Stimulated activated CD4-positive, alpha-beta T cell treated with anti-CD3 and anti-CD28 coated beads, Interleukin-12 subunit alpha, Interleukin-12 subunit beta, amount 100 ng/mL, for 24 hours (primary cell): ENCODE data around the gene DNASE1L1.

Experiments used
- DNase-seq, 2 experiments: peaks; one replicate each; pipeline ENCODE4 v3.0.0-alpha.2; 2020; ENCODE audit warnings: low read depth in 2 of 2

DNASE1L1 gene

GRCh38 chrX:154367474-154368308 is 41.4 kb downstream of the DNASE1L1 start:
- DNase-seq: no peak

- DNase-seq: no peak
These were observed 42.4 kb downstream of the DNASE1L1 start for GRCh38 chrX:154366666-154367055.

GRCh38 chrX:154365997-154366665 is 42.9 kb downstream of the DNASE1L1 start:
- no peak for DNase-seq

GRCh38 chrX:154365052-154365600 is 43.9 kb downstream of the DNASE1L1 start:
- DNase-seq: no peak

GRCh38 chrX:154363706-154364439 is 45.2 kb downstream of the DNASE1L1 start:
- DNase-seq: no peak

GRCh38 chrX:154362085-154362742 is 46.8 kb downstream of the DNASE1L1 start:
- DNase-seq: no peak

GRCh38 chrX:154360155-154360713 is 48.8 kb downstream of the DNASE1L1 start:
- DNase-seq: no peak

- no peak for DNase-seq
These were observed 49.5 kb downstream of the DNASE1L1 start for GRCh38 chrX:154359362-154360154.

GRCh38 chrX:154358829-154359228 is 50.2 kb downstream of the DNASE1L1 start:
- no peak for DNase-seq

GRCh38 chrX:154358011-154358410 is 51.0 kb downstream of the DNASE1L1 start:
- DNase-seq: no peak

- no peak for DNase-seq
These were observed 51.8 kb downstream of the DNASE1L1 start for GRCh38 chrX:154357205-154357604.

GRCh38 chrX:154356596-154356995 is 52.5 kb downstream of the DNASE1L1 start:
- DNase-seq: no peak

- DNase-seq: no peak
These were observed 53.3 kb downstream of the DNASE1L1 start for GRCh38 chrX:154355776-154356140.

- DNase-seq: no peak
These were observed 53.8 kb downstream of the DNASE1L1 start for GRCh38 chrX:154355094-154355775.

- no peak for DNase-seq
These were observed 54.5 kb downstream of the DNASE1L1 start for GRCh38 chrX:154354516-154354915.

GRCh38 chrX:154354013-154354412 is 55.0 kb downstream of the DNASE1L1 start:
- DNase-seq: no peak

GRCh38 chrX:154353172-154353843 is 55.7 kb downstream of the DNASE1L1 start:
- DNase-seq: no peak

GRCh38 chrX:154352466-154352865 is 56.6 kb downstream of the DNASE1L1 start:
- DNase-seq: no peak

GRCh38 chrX:154352012-154352401 is 57.0 kb downstream of the DNASE1L1 start:
- no peak for DNase-seq
